Lung (tissue), 12 donors: Measurements from ENCODE around the gene HLCS. TPM values are rescaled to one million over a fixed set of nuclear protein-coding genes. Genes with fewer than 3 reads are reported as not detected.

ENCODE experiments used
- ATAC-seq: fragments of 200-7000 bp; cut with Tn5 transposase; one replicate; pipeline ENCODE4 v1.9.1; 2020; ENCODE audit warnings: moderate number of reproducible peaks; ENCODE audit not compliant: insufficient read depth, low FRiP score
- DNase-seq, 3 donors: peaks; one replicate each; pipeline ENCODE4 v3.0.0-alpha.2; 2013 to 2017
- H3K27ac ChIP-seq, 2 donors: one replicate each; pipeline ENCODE4 v1.5.1; 2013; ENCODE audit warnings: mild to moderate bottlenecking in 2 of 2, moderate library complexity in 2 of 2, control low read depth in 1 of 2, inconsistent platforms in 1 of 2, low read depth in 1 of 2, low read length in 1 of 2
- H3K27me3 ChIP-seq, 3 donors: one replicate each; pipeline ENCODE4 v1.5.1; 2013; ENCODE audit warnings: low read length in 2 of 3; ENCODE audit not compliant: control insufficient read depth in 3 of 3, insufficient read depth in 3 of 3
- H3K36me3 ChIP-seq, 4 donors: one replicate each; pipeline ENCODE4 v1.5.1; 2013; ENCODE audit warnings: low read length in 4 of 4, mild to moderate bottlenecking in 1 of 4, moderate library complexity in 1 of 4; ENCODE audit not compliant: control insufficient read depth in 4 of 4, insufficient read depth in 4 of 4
- H3K4me1 ChIP-seq, 5 donors: one replicate each; pipeline ENCODE4 v1.5.1; 2013; ENCODE audit warnings: low read length in 5 of 5, mild to moderate bottlenecking in 2 of 5, moderate library complexity in 1 of 5; ENCODE audit not compliant: control insufficient read depth in 5 of 5, insufficient read depth in 5 of 5
- H3K4me3 ChIP-seq: one replicate; pipeline ENCODE4 v1.5.1; 2013; ENCODE audit warnings: mild to moderate bottlenecking, control low read depth, moderate library complexity
- H3K9ac ChIP-seq, 2 donors: one replicate each; pipeline ENCODE4 v1.5.1; 2013; ENCODE audit warnings: low read length in 2 of 2, control low read depth in 1 of 2; ENCODE audit not compliant: insufficient read depth in 1 of 2
- H3K9me3 ChIP-seq, 4 donors: one replicate each; pipeline ENCODE4 v1.5.1; 2013; ENCODE audit warnings: low read length in 3 of 4, mild to moderate bottlenecking in 1 of 4, moderate library complexity in 1 of 4; ENCODE audit not compliant: control insufficient read depth in 4 of 4, insufficient read depth in 3 of 4
- WGBS, 2 donors: extraction: QIAGEN DNeasy Blood & Tissue Kit; methylation state at CpG; one replicate each; pipeline ENCODE4 v1.1.7; 2013; 5-methylcytosine and 5-hydroxymethylcytosine counted together
- polyA plus RNA-seq, 2 donors: library from polyadenylated mRNA; stranded (reverse); fragments of 200-250 nt; gene quantifications; one replicate each; pipeline ENCODE4 v1.2.1, GENCODE V29; 2013
- total RNA-seq, 2 donors: library from RNA; depleted of rRNA in 1 of 2; stranded (reverse); fragments of >200 nt in 1 of 2; gene quantifications; one replicate each; pipeline ENCODE4 v1.2.1, GENCODE V29; 2014 to 2021
- TF ChIP-seq, protein P1 (sequence below): IDR thresholded peaks from 2 replicates; pipeline ENCODE4 v1.5.1; 2012; ENCODE audit warnings: mild to moderate bottlenecking; ENCODE audit errors: control extremely low read depth, extremely low read depth
- donor health status: control.
- donor health status: control.
- donor health status: Bipolar disorder and iron deficiency.
- donor health status: healthy.
- donor health status: DM: yes; HTN: yes; CAD: no.

Gene HLCS
- total and polyA plus RNA-seq, 4 donors, result 5.0 to 28.8 (median 17.5) TPM

DNA sequence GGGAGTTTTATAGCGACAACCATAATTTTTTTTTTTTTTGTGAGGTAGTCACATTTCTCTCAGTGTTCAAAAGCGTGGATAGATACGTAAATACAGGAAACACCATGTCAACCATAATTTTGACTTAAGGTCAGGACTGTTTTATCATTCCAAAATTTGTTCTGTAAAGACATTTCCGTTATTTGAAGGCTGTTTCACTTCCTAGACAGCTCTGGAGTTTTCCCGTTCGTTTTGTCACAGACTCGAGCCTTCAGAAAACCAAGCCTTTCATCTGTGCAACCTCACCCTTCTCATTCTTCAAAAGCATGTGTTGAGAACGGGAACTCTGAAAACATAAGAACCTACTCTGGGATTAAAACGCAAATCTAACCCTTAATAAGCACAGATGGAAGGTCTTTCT lies 249.6 kb downstream of the HLCS start:
- Histone ChIP-seq H3K4me1 (no peaks in the 10 kb centered on the region), H3K4me3 (no peak overlapping the region), H3K27ac (no peak overlapping the region), H3K36me3 (no peaks in the 10 kb centered on the region), H3K27me3 (peaks cover 8 to 58% (median 57%) of the 10 kb centered on the region in 3 donors), H3K9ac (no peak overlapping the region), H3K9me3 (no peaks in the 10 kb centered on the region)
- WGBS, 2 donors, result 42 to 46% methylated on average over 9 of the region's 9 CpGs
- ATAC-seq (no peak), DNase-seq (peak in 2 of 3 donors; percentile 3 to 25)
- TF ChIP-seq, protein P1, sequence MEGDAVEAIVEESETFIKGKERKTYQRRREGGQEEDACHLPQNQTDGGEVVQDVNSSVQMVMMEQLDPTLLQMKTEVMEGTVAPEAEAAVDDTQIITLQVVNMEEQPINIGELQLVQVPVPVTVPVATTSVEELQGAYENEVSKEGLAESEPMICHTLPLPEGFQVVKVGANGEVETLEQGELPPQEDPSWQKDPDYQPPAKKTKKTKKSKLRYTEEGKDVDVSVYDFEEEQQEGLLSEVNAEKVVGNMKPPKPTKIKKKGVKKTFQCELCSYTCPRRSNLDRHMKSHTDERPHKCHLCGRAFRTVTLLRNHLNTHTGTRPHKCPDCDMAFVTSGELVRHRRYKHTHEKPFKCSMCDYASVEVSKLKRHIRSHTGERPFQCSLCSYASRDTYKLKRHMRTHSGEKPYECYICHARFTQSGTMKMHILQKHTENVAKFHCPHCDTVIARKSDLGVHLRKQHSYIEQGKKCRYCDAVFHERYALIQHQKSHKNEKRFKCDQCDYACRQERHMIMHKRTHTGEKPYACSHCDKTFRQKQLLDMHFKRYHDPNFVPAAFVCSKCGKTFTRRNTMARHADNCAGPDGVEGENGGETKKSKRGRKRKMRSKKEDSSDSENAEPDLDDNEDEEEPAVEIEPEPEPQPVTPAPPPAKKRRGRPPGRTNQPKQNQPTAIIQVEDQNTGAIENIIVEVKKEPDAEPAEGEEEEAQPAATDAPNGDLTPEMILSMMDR, result no peak

DNA sequence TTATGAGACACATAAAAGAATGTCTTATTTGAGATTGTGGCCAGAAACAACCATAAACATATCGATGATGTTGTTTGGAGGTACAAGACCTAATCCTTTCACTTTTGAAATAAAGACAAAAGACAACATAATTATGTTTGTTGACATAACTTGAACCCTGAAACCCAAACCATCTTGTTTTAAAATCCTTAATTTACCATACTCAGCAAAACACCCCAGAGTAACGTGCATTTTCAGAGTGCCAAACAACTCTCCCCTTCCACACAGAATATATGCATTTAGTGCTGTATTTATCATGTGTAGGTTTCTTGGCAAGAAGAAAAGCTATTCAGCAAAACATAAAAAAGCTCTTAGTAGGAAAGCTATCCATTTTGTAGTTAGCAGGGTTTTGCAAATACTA lies 250.1 kb downstream of the HLCS start:
- Histone ChIP-seq H3K36me3 (no peaks in the 10 kb centered on the region), H3K9me3 (no peaks in the 10 kb centered on the region), H3K27me3 (peaks cover 8 to 62% (median 62%) of the 10 kb centered on the region in 3 donors), H3K27ac (no peak overlapping the region), H3K9ac (no peak overlapping the region), H3K4me3 (no peak overlapping the region), H3K4me1 (no peaks in the 10 kb centered on the region)
- TF ChIP-seq, protein P1, result no peak
- no peak for ATAC-seq
- DNase-seq, result no peak
- WGBS, 2 donors, result 81 to 86% methylated on average over 2 of the region's 2 CpGs

DNA sequence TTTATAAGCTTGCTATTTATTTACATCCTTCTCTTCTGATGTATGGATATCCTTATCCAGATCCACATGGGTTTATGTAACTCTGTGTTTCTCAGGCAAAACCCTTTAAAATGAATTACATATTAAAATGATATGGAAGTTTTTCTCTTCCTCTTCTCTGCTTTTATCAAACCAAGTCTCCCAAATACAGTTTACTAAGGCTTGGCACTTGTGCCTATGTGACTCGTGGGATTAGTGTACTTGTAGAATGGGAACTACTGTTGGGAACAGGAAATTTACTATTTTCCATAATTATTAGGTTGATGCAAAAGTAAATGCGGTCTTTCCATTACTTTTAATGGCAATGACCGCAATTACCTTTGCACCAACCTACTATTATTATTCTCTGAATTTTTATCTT lies 252.7 kb downstream of the HLCS start:
- Histone ChIP-seq H3K4me1 (peaks cover 0 to 12% (median 6%) of the 10 kb centered on the region in 5 donors), H3K27me3 (peaks cover 4 to 89% (median 84%) of the 10 kb centered on the region in 3 donors), H3K4me3 (no peak overlapping the region), H3K27ac (no peak overlapping the region), H3K36me3 (no peaks in the 10 kb centered on the region), H3K9ac (no peak overlapping the region), H3K9me3 (peaks cover 0 to 4% (median 0%) of the 10 kb centered on the region in 4 donors)
- TF ChIP-seq, protein P1, result no peak
- DNase-seq, result no peak
- no peak for ATAC-seq
- 60 to 62% methylated on average over 3 of the region's 3 CpGs for WGBS, 2 donors

DNA sequence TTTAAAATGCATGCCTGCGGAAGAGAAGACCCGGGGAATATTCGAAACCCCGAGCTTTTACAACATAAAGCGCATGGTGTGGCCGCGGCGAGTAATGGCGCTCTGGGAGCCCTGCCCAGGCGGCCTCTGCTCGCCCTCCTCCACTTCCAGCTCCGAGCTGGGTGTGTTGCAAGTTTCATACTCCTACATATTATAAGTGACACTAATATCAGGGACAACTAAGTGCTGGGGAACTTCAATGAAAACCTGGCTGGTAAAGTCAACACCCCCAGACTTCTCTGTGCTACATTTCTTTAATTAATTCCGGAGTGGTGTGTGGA lies 255.8 kb downstream of the HLCS start:
- DNase-seq (peak in 2 of 3 donors; percentile 50 to 55), ATAC-seq (no peak)
- Histone ChIP-seq H3K27me3 (peaks cover 2 to 98% (median 91%) of the 10 kb centered on the region in 3 donors), H3K36me3 (no peaks in the 10 kb centered on the region), H3K4me3 (no peak overlapping the region), H3K4me1 (peaks cover 0 to 22% (median 8%) of the 10 kb centered on the region in 5 donors), H3K9ac (no peak overlapping the region), H3K27ac (no peak overlapping the region), H3K9me3 (peaks cover 0 to 8% (median 0%) of the 10 kb centered on the region in 4 donors)
- TF ChIP-seq, protein P1, result no peak
- WGBS, 2 donors, result 3 to 13% methylated on average over 13 of the region's 13 CpGs
